Measurements from ENCODE around the gene BLCAP. TPM values are rescaled to one million over a fixed set of nuclear protein-coding genes. Genes with fewer than 3 reads are reported as not detected.

BLCAP gene
- total and polyA plus RNA-seq, 2 experiments from 2014 or later = 62.2 to 64.8 TPM

GRCh38 chr20:37529968-37530600 is 2.4 kb upstream of the BLCAP start:
- ATAC-seq = no peak
- Mint-ChIP-seq H3K27ac (no peak overlapping the region), H3K4me3 (no peak overlapping the region), H3K36me3 (ENCODE audit: low read depth) (peaks cover 8% of the 10 kb centered on the region; the same call in 1 of the 3 replicates), H3K27me3 (ENCODE audit: insufficient read depth, low read depth, poor library complexity) (peaks cover 6% of the 10 kb centered on the region), H3K9me3 (0 out of 3 replicates have a peak, but pooled peaks cover 5% of the 10 kb centered on the region), H3K4me1 (peaks cover 29% of the 10 kb centered on the region)
- Histone ChIP-seq H3K27me3 (ENCODE audit: insufficient read depth) (no peaks in the 10 kb centered on the region), H3K4me1 (ENCODE audit: insufficient read depth) (peaks cover 15% of the 10 kb centered on the region), H3K4me2 (no peak overlapping the region), H3K36me3 (ENCODE audit: insufficient read depth) (no peaks in the 10 kb centered on the region), H2AFZ (no peak overlapping the region), H3K4me3 (no peak overlapping the region), H4K20me1 (replicated peaks; ENCODE audit: insufficient read depth) (peaks cover 5% of the 10 kb centered on the region; the same call in 1 of the 2 replicates), H3F3A (replicated peaks; ENCODE audit: low read depth) (no peaks in the 10 kb centered on the region), H3K79me2 (replicated peaks; ENCODE audit: insufficient read depth) (peaks cover 28% of the 10 kb centered on the region), H3K9me2 (ENCODE audit: insufficient read depth) (no peaks in the 10 kb centered on the region), H3K27ac (ENCODE audit: low read depth) (no peak overlapping the region)
- DNase-seq (ENCODE audit: low spot score) = no peak
- TF ChIP-seq EZH2 (IDR thresholded peaks at IDR 0.05; ENCODE audit: low read depth, unreplicated experiment) = no peak
- no peak for TF ChIP-seq ZNF114 (CRISPR knock-in tag; IDR thresholded peaks at IDR 0.05)
- no peak for TF ChIP-seq EZH2phosphoT487 (IDR thresholded peaks at IDR 0.05; ENCODE audit: unreplicated experiment)
- TF ChIP-seq, protein P1, sequence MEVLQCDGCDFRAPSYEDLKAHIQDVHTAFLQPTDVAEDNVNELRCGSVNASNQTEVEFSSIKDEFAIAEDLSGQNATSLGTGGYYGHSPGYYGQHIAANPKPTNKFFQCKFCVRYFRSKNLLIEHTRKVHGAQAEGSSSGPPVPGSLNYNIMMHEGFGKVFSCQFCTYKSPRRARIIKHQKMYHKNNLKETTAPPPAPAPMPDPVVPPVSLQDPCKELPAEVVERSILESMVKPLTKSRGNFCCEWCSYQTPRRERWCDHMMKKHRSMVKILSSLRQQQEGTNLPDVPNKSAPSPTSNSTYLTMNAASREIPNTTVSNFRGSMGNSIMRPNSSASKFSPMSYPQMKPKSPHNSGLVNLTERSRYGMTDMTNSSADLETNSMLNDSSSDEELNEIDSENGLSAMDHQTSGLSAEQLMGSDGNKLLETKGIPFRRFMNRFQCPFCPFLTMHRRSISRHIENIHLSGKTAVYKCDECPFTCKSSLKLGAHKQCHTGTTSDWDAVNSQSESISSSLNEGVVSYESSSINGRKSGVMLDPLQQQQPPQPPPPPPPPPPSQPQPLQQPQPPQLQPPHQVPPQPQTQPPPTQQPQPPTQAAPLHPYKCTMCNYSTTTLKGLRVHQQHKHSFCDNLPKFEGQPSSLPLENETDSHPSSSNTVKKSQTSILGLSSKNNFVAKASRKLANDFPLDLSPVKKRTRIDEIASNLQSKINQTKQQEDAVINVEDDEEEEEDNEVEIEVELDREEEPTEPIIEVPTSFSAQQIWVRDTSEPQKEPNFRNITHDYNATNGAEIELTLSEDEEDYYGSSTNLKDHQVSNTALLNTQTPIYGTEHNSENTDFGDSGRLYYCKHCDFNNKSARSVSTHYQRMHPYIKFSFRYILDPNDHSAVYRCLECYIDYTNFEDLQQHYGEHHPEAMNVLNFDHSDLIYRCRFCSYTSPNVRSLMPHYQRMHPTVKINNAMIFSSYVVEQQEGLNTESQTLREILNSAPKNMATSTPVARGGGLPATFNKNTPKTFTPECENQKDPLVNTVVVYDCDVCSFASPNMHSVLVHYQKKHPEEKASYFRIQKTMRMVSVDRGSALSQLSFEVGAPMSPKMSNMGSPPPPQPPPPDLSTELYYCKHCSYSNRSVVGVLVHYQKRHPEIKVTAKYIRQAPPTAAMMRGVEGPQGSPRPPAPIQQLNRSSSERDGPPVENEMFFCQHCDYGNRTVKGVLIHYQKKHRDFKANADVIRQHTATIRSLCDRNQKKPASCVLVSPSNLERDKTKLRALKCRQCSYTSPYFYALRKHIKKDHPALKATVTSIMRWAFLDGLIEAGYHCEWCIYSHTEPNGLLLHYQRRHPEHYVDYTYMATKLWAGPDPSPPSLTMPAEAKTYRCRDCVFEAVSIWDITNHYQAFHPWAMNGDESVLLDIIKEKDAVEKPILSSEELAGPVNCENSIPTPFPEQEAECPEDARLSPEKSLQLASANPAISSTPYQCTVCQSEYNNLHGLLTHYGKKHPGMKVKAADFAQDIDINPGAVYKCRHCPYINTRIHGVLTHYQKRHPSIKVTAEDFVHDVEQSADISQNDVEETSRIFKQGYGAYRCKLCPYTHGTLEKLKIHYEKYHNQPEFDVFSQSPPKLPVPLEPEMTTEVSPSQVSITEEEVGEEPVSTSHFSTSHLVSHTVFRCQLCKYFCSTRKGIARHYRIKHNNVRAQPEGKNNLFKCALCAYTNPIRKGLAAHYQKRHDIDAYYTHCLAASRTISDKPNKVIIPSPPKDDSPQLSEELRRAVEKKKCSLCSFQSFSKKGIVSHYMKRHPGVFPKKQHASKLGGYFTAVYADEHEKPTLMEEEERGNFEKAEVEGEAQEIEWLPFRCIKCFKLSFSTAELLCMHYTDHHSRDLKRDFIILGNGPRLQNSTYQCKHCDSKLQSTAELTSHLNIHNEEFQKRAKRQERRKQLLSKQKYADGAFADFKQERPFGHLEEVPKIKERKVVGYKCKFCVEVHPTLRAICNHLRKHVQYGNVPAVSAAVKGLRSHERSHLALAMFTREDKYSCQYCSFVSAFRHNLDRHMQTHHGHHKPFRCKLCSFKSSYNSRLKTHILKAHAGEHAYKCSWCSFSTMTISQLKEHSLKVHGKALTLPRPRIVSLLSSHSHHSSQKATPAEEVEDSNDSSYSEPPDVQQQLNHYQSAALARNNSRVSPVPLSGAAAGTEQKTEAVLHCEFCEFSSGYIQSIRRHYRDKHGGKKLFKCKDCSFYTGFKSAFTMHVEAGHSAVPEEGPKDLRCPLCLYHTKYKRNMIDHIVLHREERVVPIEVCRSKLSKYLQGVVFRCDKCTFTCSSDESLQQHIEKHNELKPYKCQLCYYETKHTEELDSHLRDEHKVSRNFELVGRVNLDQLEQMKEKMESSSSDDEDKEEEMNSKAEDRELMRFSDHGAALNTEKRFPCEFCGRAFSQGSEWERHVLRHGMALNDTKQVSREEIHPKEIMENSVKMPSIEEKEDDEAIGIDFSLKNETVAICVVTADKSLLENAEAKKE (CRISPR knock-in tag; IDR thresholded peaks at IDR 0.05) = no peak
- TF ChIP-seq, protein P2, sequence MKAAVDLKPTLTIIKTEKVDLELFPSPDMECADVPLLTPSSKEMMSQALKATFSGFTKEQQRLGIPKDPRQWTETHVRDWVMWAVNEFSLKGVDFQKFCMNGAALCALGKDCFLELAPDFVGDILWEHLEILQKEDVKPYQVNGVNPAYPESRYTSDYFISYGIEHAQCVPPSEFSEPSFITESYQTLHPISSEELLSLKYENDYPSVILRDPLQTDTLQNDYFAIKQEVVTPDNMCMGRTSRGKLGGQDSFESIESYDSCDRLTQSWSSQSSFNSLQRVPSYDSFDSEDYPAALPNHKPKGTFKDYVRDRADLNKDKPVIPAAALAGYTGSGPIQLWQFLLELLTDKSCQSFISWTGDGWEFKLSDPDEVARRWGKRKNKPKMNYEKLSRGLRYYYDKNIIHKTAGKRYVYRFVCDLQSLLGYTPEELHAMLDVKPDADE (IDR thresholded peaks at IDR 0.05) = no peak
- no peak for TF ChIP-seq POLR2AphosphoS5 (IDR thresholded peaks at IDR 0.05; ENCODE audit: low read depth)
- TF ChIP-seq CREB1 (CRISPR knock-in tag; IDR thresholded peaks at IDR 0.05; ENCODE audit: low read depth) = no peak
- TF ChIP-seq JUNB (IDR thresholded peaks at IDR 0.05; ENCODE audit: unreplicated experiment) = no peak
- TF ChIP-seq ZNF331 (CRISPR knock-in tag; IDR thresholded peaks at IDR 0.05; ENCODE audit: low read depth) = no peak
- TF ChIP-seq REST (IDR thresholded peaks at IDR 0.05; ENCODE audit: unreplicated experiment) = no peak
- no peak for TF ChIP-seq STAT1 (IDR thresholded peaks at IDR 0.05; ENCODE audit: unreplicated experiment)
- no peak for TF ChIP-seq NANOG (IDR thresholded peaks at IDR 0.05; ENCODE audit: borderline replicate concordance)
- TF ChIP-seq, protein P3, sequence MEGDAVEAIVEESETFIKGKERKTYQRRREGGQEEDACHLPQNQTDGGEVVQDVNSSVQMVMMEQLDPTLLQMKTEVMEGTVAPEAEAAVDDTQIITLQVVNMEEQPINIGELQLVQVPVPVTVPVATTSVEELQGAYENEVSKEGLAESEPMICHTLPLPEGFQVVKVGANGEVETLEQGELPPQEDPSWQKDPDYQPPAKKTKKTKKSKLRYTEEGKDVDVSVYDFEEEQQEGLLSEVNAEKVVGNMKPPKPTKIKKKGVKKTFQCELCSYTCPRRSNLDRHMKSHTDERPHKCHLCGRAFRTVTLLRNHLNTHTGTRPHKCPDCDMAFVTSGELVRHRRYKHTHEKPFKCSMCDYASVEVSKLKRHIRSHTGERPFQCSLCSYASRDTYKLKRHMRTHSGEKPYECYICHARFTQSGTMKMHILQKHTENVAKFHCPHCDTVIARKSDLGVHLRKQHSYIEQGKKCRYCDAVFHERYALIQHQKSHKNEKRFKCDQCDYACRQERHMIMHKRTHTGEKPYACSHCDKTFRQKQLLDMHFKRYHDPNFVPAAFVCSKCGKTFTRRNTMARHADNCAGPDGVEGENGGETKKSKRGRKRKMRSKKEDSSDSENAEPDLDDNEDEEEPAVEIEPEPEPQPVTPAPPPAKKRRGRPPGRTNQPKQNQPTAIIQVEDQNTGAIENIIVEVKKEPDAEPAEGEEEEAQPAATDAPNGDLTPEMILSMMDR (conservative IDR thresholded peaks at IDR 0.05; ENCODE audit: low read depth in 2 of 2) = no peak

Data from GM23338 (cell line).